OCI-M1 (cell line): ENCODE results near the gene RPL37.
"Not testable (repeated sequence)": the region's sequence is repeated elsewhere in the genome, so short reads cannot be mapped to it uniquely, and the experiment has no call there.

Experiments used
- DNase-seq: peaks from one replicate; lab custom pipeline; 2025; lab: John Stamatoyannopoulos, UW

The RPL37 gene

DNA sequence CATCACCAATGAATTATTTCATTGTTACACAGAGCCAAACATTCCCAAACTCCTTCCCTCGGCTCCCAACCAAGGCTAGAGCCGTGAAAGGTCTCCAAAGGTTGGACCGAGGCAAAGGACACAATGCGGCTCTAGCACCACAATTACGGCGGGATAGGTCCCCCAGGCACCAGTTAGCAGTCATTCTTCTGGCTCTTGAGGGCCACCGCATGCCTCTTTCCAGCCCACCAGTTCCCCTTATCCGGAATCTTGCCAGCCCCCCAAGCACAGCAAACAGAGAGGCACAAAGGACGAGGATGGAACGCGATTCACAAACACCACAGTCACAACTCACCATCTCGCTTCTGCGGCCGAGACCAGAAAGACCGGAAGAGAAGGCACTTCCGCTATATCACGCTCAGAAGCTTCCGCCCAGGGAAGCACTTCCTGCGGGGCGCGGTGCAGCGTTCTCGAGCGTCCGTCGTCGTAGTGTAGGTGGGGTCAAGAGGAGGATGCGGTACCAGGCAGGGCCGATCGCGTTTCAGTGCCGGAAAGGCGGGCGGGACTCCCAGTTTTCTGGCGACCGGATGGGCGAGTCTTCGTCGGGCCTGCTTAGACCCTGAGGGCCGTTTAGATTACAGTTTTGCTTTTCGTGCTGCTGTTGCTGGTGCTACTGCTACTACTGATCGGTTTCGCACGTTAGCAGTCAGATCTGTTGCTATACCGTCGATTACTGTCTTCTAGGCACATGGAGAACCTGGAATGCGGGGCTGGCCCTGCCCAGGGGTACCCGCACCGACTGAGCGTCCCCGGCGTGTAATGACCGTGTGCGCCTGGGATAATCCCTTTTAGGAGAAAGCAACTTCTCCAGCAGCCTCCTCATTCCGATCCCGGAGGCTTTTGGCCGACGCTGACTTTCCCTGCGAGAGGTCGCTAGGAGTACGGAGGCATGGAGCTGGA is at the start of gene RPL37:
Gene RPL37, minus strand, starts transcription at position 374 of the 939 bp plus-strand sequence. Its CDS starts 37 bp downstream, at position 337.
- DNase-seq, result peak; percentile 97

DNA sequence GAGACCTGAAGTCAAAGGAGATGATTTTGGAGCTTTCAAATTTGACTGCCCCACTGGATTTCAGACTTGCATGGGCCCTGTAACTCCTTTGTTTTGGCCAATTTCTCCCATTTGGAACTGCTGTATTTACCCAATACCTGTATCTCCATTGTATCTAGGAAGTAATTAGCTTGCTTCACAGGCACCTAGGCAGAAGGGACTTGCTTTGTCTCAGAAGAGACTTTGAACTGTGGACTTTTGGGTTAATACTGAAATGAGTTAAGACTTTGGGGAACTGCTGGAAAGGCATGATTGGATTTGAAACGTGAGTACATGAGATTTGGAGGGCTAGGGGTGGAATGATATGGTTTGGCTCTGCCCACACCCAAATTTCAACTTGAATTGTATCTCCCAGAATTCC is 48.0 kb upstream of the RPL37 start:
- not testable (repeated sequence) for DNase-seq

DNA sequence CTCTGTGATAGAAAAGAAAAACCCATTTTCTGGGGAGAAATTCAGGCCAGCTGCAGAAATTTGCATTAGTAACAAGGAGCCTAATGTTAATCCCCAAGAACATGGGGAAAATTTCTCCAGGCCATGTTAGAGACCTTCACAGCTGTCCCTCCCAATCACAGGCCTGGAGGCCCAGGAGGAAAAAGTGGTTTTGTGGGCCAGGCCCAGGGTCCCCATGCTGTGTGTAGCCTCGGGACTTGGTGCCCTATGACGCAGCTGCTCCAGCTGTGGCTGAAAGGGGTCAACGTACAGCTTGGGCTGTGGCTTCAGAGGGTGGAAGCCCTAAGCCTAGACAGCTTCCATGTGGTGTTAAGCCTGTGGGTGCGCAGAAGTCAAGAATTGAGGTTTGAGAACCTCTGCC is 47.3 kb upstream of the RPL37 start:
- DNase-seq, result no peak

DNA sequence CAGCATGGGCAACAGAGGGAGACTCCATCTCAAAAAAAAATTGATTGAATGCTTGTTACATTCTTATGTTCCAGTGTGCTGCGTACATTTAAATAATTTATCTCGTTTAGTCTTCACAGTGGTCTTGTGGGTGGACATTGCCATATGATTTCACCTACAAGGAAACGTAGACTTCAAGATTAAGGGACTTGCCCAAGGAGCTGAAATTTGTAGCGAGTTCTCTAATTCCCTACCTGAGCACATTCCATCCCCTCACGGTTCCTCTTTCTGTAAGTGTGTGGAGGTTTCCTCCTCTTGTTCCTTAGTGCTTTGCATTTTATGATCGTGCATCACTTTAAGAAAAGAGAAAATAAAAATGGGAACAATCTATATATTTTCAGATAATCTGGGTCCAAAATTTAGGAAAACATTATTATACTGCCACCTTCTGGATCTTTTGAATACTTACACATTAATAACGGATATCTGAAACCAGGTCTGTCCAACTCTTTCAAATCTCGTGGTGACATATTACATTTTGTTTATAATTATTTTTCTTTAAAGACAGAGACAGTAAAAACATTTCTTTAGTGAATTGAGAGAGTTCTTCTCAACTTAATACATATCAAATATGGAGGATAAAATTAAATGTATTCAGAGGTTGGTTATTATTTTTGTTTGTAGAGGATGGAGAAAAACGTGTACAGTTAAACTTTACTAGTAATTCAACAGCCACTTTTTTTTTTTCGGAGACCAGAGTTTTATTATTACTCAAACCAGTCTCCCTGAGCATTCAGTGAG is 44.3 kb upstream of the RPL37 start:
- DNase-seq, result peak; percentile 63

DNA sequence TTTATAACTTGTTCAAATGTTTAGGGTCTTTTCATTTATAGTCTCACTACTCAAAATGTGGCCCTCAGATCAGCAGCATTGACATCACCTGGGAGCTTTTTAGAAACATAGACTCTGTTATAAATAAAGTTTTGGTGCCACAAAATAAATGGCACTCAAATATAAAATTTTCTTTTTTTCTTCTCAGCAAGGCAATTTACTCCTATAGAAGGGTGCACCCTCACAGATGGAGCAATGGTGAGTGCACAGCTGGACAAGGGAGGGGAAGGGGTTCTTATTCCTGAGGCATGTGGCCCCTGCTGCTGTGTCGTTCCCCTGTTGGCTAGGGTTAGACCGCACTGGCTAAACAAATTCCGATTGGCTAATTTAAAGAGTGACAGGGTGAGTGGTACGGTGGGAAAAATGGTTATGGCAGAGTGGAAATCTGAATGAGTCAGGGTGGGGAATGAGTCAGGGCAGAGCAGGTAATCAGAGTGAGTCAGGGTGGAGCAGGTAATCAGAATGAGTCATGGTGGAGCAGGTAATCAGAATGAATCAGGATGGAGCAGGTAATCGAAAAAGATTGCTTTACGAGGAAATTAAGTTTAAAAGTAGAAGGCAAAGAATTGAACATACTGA is 42.5 kb upstream of the RPL37 start:
- DNase-seq, result no peak

DNA sequence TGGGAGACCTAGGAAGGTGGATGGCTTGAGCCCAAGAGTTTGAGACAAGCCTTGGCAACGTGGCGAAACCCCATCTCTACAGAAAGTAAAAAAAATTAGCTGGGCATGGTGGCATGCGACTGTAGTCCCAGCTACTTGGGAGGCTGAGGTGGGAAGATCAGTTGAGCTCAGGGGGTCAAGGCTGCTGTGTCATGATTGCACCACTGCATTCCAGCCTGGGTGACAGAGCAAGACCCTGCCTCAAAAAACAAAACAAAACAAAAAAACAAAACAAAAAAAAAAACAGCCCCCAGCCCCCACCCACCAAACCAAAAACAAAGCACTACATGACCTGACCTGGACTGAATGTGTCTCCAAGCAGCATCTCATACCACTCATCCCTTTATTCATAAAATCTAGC is 40.9 kb upstream of the RPL37 start:
- DNase-seq, result no peak

DNA sequence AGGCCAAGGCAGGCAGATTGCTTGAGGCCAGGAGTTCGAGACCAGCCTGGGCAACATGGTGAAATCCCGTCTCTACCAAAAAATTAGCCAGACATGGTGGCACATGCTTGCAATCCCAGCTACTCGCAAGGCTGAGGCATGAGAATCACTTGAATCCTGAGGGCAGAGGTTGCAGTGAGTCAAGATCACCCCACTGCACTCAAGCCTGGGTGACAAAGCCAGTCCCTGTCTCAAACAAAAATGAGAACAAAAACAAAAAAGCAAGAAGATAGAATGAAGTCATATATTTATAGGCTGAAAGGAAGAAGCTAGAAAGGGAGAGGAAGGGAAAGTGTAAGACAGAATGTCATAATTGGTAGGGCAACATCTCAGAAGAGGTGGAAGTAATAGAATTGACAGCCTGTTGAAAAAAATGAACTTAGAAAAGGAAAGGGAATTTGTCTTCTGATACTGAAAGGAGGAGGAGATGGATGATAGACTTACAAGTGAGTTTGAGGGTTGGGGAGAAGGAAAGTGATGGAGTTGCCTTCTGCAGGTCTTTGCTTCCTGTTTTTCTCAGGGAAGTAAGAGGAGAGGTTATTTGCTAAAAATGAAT is 38.4 kb upstream of the RPL37 start:
- DNase-seq, result no peak

DNA sequence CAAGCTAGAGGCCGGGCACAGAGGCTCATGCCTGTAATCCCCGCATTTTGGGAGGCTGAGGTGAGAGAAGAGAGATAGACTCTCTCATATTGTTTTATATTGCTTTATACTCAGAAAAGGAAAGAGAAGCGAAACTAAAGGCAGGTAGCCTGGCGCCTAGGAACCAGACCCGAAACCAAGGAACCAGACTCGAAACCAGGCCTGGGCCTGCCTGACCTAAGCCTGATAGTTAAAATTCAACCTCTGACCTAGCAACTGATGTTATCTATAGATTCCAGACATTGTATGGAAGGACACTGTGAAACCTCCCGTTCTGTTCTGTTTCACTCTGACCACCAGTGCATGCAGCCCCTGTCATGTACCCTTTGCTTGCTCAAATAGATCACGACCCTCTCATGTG is 37.2 kb upstream of the RPL37 start:
- DNase-seq, result not testable (repeated sequence)

DNA sequence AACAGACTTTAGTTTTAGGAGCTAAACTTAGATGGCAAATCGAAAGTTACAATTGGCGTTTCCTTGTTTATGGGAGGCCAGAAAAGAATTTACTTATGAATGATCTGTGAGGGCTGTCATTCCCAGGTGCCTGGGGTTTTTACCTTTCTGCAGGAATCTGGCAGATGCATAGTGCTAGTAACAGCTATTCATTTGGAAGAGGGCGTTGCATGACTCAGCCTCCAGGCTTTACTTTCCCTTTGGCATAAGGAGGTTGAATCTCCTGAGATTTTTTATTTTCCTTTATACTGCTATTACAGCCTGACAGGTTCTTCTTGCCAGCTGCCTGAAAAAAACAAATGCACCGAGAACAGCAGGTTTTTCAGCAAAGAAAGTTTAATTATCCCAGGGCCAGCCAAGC is 36.2 kb upstream of the RPL37 start:
- DNase-seq, result no peak

DNA sequence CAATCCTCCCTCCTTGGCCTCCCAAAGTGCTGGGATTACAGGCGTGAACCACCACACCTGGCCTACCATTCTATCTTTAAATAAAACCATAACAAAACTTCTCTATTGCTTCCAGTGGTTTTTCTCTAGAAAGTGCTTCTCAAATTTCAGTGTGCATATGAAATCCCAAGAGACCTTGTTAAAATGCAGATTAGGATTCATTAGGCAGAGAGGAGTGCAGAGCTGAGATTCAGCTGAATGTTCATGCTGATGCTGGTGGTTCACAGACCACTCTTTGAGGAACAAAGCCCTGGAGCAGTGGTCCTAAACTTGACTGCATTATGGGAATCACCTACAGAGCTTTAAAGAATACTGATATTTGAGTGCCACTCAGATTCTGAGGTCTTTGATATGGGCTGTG is 34.4 kb upstream of the RPL37 start:
- DNase-seq, result no peak

DNA sequence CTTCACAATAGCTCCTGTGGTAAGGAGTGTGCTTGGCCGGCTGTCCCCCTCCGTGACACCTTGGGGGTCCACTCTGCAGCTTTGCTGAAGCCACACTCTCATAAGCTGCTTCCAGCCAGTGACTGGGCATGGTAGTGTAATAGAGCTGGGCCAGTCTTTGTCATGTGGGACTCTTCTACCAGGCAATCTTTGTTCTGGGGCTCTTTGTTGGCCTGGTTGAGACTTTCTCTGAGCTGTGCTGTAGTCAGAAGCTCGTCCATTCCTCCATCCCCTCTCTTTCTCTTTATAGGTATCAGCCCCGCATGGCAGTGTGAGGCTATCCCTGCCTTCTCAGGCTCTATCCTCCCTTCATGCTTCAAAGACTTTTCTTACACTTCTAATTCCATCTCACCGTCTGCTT is 31.8 kb upstream of the RPL37 start:
- no peak for DNase-seq

DNA sequence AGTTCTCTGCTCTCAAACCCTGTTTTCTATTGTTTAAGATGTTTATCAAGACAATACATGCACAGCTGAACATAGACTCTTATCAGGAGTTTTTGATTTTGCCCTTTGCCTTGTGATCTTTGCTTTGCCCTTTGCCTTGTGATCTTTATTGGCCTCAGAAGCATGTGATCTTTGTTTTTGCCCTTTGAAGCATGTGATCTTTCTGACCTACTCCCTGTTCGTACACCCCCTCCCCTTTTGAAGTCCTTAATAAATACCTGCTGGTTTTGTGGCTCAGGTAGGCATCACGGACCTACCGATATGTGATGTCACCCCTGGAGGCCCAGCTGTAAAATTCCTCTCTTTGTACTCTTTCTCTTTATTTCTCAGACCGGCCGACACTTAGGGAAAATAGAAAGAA is 30.0 kb upstream of the RPL37 start:
- DNase-seq, result not testable (repeated sequence)

DNA sequence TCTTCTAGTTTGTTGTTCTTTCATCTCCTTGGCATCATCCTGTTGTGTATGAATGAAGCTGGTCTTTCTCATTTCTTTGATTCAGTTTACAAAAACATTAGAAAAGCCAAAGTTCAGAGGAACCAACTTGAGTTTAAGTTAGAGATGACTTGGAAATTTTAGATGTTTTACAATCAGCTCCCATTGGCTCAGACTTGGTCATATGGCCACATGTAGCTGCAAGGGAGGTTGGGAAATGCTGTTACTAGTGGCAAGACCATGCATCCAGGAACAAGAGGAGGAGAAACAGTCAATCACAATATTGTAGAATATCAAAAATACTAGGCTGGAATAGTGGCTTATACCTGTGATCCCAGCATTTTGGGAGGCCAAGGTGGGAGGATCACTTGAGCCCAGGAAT is 25.7 kb upstream of the RPL37 start:
- DNase-seq, result no peak

DNA sequence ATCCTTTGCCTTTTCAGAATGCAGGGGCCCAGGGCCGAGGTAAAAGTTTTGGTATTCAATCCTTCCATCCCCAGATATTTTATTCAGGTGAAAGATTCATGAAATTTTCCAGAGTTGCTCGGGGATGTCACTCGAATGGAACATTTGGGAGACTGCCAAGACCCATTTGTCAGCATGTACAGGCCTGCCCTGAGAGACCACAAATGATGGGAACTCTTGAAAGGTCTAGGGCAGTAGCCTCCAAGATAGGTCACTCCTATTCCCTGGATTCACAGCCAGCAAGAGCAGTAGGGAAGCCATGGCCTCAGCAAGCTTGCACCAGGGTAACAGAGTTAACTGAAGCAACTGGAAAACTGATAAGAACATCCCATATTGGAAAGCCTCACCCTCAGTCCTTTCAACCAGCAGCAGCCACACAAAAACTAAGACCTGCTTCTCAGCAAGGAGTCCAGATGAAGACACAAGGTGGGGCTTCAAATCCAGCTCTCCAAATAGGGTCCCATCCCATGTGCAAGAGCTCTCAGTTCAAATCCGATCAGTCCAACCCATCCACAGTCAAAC is 18.7 kb upstream of the RPL37 start:
- no peak for DNase-seq

DNA sequence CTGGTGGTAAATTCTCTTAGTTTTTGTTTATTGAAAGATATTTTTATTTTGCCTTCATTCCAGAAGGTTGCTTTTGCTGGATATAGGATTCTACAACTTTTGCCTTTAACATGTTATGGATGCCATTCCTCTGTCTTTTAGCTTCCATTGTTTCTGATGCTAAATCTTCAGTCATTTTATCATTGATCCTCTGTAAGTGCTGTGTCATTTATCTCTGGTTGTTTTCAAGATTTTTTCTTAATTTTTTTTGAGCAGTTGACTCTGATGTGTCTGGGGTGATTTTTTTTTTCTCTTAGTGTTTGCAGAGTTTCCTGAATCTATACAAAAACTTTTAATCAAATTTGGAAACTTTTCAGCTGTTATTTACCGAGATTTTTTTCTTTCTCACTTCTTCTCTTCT is 12.5 kb upstream of the RPL37 start:
- DNase-seq, result no peak

DNA sequence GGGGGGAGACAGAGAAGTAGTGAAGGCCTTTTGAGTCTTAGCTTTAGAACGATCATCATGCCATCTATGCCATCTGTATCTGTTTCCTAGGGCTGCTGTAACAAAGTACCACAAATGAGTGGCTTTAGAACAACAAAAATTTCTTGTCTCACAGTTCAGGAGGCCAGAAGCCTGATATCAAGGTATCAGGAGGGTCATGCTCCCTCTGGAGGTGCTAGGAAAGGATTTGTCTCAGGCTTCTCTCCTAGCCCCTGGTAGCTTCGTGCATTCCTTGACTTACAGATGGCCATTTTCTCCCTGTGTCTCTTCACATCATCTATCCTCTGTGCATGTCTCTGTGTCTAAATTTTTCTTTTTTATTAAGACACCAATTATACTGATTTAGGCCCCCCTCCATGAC is 11.3 kb upstream of the RPL37 start:
- DNase-seq, result no peak

DNA sequence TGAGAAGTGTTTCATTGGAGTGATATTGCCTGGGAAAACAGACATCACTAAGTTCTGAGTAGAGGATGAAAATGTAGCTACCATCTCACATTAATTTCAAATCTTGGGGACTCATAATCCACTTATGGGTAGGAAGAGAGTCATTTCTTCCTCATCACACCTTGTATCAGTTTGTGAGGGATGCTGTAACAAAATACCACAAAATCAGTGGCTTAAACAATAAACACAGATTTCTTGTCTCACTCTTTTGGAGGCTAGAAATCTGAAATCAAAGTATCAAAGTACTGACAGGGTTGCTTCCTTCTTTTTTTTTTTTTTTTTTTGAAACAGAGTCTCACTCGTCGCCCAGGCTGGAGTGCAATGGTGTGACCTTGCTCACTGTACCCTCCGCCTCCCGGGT is 9.5 kb upstream of the RPL37 start:
- DNase-seq, result no peak

DNA sequence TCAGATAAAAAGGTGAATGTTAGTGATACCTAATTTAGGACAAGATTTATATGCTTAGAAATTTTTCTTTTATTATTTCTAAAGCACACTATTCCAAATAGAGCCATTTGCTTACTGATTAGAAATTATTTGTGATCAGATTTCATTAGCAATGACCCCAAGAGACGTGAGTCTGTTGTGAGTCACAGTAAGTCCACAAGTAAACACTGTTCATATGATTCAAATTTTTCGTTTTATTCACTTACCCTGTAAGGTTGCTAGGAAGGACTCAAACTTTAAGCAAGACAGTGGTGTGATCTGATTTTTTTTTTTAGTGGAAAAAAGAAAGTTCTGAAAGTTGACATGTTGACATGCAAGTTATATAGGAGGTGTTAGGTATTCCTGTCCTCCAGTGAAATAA is 7.3 kb upstream of the RPL37 start:
- DNase-seq, result no peak

DNA sequence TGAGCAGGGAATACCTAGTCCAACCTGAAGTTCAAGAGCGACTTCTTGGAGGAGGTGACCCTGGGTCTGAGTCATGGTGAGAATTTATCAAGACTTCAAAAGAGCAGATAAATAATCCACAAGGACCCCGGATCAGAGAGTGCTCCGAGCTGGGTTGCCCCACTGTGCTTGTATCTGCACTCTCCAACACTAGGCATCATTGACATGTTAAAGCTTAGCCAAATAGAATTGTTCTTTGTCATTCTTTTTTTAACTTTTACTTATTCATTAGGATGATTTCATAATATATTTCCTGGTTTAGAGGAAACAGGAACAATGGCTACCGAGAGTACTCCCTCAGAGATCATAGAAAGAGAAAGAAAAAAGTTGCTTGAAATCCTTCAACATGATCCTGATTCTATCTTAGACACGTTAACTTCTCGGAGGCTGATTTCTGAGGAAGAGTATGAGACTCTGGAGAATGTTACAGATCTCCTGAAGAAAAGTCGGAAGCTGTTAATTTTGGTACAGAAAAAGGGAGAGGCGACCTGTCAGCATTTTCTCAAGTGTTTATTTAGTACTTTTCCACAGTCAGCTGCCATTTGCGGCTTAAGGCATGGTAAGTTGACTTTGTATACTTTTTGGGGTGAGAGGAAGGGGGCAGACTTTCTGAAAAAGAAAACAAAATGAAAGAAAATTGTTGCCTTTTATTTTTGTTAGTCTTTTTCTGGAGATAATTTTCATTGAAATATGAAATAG is 6.2 kb upstream of the RPL37 start, which contains the start of gene CARD6:
Gene CARD6, plus strand, starts transcription at position 300 of the 738 bp plus-strand sequence. Its CDS starts 16 bp downstream, at position 316.
- peak; percentile 85 for DNase-seq

DNA sequence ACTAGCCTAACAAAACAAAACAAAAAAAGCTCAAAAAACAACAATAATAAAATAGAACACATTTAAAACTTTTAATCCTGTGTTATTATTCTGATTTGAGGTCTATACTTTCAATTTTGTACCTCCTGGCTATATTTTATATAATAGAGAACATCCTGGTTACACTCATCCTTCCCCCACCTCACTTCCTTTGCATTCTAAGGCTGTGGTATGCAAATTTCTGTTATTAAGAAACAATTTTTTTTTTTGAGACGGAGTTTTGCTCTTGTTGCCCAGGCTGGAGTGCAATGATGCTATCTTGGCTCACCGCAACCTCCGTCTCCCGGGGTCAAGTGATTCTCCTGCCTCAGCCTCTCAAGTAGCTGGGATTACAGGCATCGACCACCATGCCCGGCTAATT is 3.1 kb upstream of the RPL37 start:
- DNase-seq, result no peak

DNA sequence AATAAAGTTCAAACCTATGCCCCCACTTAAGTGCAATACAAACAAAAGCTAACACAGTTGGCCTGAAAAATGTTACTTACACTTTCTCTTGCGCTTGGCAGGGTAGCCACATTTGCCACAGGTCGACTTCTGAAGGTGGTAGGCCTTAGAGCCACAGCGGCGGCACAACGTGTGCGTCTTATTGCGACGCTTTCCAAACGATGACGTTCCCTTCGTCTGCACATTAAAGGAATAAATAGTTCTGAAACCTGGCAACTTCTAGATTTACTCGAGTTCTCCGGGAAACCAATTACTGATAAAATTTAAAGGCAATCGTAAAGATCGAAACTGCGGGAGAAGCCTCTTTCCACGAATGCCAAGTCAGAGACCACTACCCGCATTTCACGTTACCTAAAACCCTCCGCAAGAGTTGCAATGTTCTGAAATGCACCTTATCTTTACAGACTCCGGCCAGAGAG is 602 bp downstream of the RPL37 start:
- peak; percentile 43 for DNase-seq
